Activated naive CD4-positive, alpha-beta T cell (primary cell): ENCODE data around the gene DOLK.

ENCODE experiments used
- DNase-seq, 4 experiments: peaks; one replicate each; lab custom pipeline; 2025; lab: John Stamatoyannopoulos, UW

The DOLK gene

GRCh38 chr9:128933731-128934130 lies 13.7 kb downstream of the DOLK start:
- no peak for DNase-seq

GRCh38 chr9:128929560-128929959 lies 17.8 kb downstream of the DOLK start:
- DNase-seq, result no peak

- no peak for DNase-seq
Measured at GRCh38 chr9:128928624-128929023, 18.8 kb downstream of the DOLK start.

- DNase-seq, result peak in 2 of 4 experiments; percentile 32 to 39
Measured at GRCh38 chr9:128927731-128928411, 19.5 kb downstream of the DOLK start.

GRCh38 chr9:128923493-128923883 lies 23.9 kb downstream of the DOLK start:
- DNase-seq, result no peak

- no peak for DNase-seq
Measured at GRCh38 chr9:128921881-128922763, 25.3 kb downstream of the DOLK start.

GRCh38 chr9:128920381-128921058 lies 26.9 kb downstream of the DOLK start, which contains the start of gene PHYHD1:
Gene PHYHD1 (plus strand): TSS chr9:128920982. CDS start chr9:128922324, 1,342 bp downstream.
- DNase-seq, result no peak

- no peak for DNase-seq
Measured at GRCh38 chr9:128919402-128920089, 27.9 kb downstream of the DOLK start.

GRCh38 chr9:128918921-128919320 lies 28.5 kb downstream of the DOLK start:
- DNase-seq, result no peak

GRCh38 chr9:128917151-128917849 lies 30.1 kb downstream of the DOLK start:
- no peak for DNase-seq

GRCh38 chr9:128916745-128917144 lies 30.7 kb downstream of the DOLK start:
- DNase-seq, result no peak

- DNase-seq, result no peak
Measured at GRCh38 chr9:128916204-128916603, 31.2 kb downstream of the DOLK start.

GRCh38 chr9:128913995-128914772 lies 33.2 kb downstream of the DOLK start:
- no peak for DNase-seq

GRCh38 chr9:128913048-128913900 lies 34.1 kb downstream of the DOLK start:
- no peak for DNase-seq

- no peak for DNase-seq
Measured at GRCh38 chr9:128912270-128912853, 35.0 kb downstream of the DOLK start.

GRCh38 chr9:128911529-128912035 lies 35.8 kb downstream of the DOLK start:
- no peak for DNase-seq

- DNase-seq, result no peak
Measured at GRCh38 chr9:128910906-128911305, 36.5 kb downstream of the DOLK start.

GRCh38 chr9:128909859-128910258 lies 37.5 kb downstream of the DOLK start:
- no peak for DNase-seq

- DNase-seq, result no peak
Measured at GRCh38 chr9:128908372-128908771, 39.0 kb downstream of the DOLK start.
